Measurements from ENCODE around the gene TTL.
A peak's percentile ranks its signal among the peaks of the same experiment; 100 is the strongest.

TTL gene

DNA sequence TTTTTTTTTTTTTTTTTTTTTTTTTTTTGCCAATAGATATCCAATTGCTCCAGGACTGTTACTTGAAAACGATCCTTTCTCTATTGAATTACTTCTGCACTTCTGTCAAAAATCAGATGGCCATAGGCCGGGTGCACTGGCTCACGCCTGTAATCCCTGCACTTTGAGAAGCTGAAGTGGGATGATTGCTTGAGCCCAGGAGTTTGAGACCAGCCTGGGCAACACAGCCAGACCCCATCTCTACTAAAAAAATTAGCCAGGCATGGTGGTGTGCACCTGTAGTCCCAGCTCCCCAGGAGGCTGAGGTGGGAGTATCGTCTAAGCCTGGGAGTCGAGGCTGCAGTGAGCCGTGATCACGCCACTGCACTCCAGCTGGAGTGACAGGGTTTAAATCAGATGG is 98.1 kb downstream of the TTL start:
- DNase-seq: no peak

DNA sequence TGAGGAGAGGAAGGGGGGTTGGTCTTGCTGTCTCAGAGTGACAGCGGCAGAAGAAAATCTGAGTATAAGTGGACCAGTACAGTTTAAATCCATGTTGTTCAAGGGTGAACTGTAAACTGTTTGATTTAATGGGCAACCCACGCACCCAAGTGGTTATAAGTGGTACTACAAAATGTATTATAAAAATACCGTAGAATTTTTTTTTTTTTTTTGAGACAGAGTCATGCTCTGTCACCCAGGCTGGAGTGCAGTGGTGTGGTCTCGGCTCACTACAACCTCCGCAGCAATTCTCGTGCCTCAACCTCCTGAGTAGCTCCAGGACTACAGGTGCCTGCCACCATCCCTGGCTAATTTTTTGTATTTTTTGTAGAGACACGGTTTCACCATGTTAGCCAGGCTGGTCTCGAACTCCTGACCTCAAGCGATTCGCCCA is 100.4 kb downstream of the TTL start:
- peak in 7 of 56 donors; percentile 4 to 39 (median 10) for DNase-seq

GRCh38 chr2:112583497-112584133 is 101.7 kb downstream of the TTL start:
- DNase-seq: peak in 2 of 56 donors; percentile 43 to 53

- peak; percentile 72 to 98 (median 94) for DNase-seq
Measured at GRCh38 chr2:112584134-112584890, 102.4 kb downstream of the TTL start, which contains the start of gene CHCHD5. Gene CHCHD5 (plus strand): TSS chr2:112584609. CDS start chr2:112584648, 39 bp downstream.

DNA sequence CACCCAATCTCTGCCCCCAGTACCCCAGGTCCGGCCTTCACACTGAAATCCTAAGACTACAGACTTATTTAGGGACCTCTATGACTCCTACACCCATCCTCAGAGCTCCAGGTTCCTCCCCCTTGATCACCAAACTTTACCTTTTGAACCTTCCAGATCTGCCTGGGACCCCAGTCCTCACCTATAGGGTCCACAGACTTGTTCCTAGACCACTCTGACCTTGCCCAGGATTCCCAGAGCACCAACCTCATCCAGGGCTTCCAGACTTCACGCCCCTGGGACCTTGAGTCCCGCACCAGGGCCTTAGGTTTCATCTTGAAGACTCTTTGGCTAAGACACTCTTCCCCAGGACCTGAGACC is 102.9 kb downstream of the TTL start:
- no peak for DNase-seq

DNA sequence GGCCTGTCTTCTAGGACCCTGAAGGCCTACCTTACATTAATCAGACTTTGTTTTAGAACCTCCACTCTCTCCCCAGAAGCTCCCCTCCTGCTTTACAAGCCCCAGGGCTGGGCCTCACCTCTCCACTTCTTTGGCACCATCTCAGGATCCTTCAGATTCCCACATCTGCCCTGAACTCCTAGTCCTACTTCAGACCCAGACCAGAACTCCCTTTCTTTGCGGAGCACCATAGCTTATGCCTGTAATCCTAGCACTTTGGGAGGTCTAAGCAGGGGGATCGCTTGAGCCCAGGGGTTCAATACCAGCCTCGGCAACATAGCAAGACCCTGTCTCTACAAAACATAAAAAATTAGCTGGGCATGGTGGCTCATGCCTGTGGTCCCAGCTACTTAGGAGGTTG is 103.4 kb downstream of the TTL start:
- DNase-seq: no peak

- no peak for DNase-seq
Measured at GRCh38 chr2:112585873-112586464, 104.0 kb downstream of the TTL start.

- DNase-seq: no peak
Measured at GRCh38 chr2:112588611-112589045, 106.7 kb downstream of the TTL start.
